Measurements from ENCODE around the gene RSPH1.

DNA sequence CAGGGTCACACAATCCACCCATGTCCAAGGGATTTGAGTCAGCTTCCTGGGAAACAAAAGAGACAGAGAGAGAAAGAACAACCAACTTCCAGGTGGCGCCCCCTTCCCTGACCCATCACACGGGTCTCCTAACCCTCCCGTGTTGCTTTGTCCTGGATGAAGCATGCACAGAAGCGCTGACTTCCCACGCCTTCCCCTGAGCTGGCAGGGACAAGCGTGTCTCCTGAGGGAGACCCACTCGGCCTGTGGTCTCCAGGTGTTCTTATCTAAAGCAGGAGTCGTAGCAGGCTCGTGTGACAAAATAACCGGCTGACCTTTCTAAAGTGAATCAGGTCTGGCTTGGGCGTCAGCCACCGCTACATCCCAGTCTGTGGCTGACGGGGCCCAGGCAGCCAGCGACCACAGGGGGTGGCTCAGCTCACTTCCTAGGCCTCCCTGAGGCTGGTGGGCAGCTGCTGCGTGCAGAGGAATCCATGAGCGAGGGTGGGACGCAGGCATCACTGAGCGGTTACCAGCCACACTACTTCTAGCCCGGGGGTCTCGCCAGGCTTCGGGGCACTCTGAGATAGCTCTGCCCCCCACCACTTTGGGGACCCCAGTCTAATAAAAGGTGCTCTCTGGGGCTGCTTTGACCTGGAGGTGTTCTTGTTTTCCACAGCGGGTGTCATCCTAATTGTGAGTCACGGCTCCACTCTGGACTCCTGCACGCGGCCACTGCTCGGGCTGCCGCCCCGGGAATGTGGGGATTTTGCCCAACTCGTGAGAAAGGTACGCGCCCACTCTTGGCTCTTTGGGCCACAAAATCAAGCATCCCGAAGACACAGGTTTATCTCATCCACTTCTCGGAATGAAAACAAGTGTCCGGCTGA, 51.9 kb downstream of the RSPH1 start:
- no peak for TF ChIP-seq GATA1 (IDR thresholded peaks at IDR 0.05; ENCODE audit: low read depth, low read length)
- no peak for TF ChIP-seq POLR2A (IDR thresholded peaks at IDR 0.05; ENCODE audit: low read length)

Data from erythroblast (primary cell).